T-cell (primary cell): ENCODE data around the gene ZNF562. TPM values are rescaled to one million over a fixed set of nuclear protein-coding genes. Genes with fewer than 3 reads are reported as not detected.
"Not testable (repeated sequence)": the region's sequence is repeated elsewhere in the genome, so short reads cannot be mapped to it uniquely, and the experiment has no call there.

ENCODE experiments used
- ATAC-seq, 4 experiments: fragments of 200-7000 bp in 3 of 4; fragments of 150-1000 bp in 1 of 4; cut with Tn5 transposase; replicated peaks in 1 of 4; 1 replicate in 3 of 4; 2 replicates in 1 of 4; pipeline ENCODE4 v1.10.0; 2021; ENCODE audit warnings: moderate library complexity in 3 of 4, mild to moderate bottlenecking in 2 of 4, moderate number of reproducible peaks in 1 of 4
- CTCF ChIA-PET, 2 donors: fragments of 300-600 bp; sonication (Branson Sonifier 250); formaldehyde crosslinking; loops; one replicate each; lab custom pipeline; 2022; ENCODE audit warnings: antibody characterized with exemption in 2 of 2; lab: Charles Lee
- POLR2A ChIA-PET, 2 donors: fragments of 300-600 bp; sonication (Branson Sonifier 250); formaldehyde crosslinking; loops; one replicate each; lab custom pipeline; 2022; ENCODE audit warnings: antibody characterized with exemption in 2 of 2; lab: Charles Lee
- DNase-seq, 35 experiments: peaks; one replicate each; pipeline versions ENCODE4 v3.0.0 to v3.0.0-alpha.2; 2013 to 2023
- H3K27ac ChIP-seq: one replicate; pipeline ENCODE4 v1.5.1; 2013; ENCODE audit warnings: low read length
- H3K27me3 ChIP-seq, 2 experiments: replicated peaks in 1 of 2; 1 replicate in 1 of 2; 2 replicates in 1 of 2; pipeline versions ENCODE4 v1.6.1 to v1.7.0; 2013; ENCODE audit warnings: low read length in 1 of 2, mixed read lengths in 1 of 2; ENCODE audit not compliant: control insufficient read depth in 2 of 2, insufficient read depth in 2 of 2; ENCODE audit errors: extremely low read depth in 1 of 2
- H3K36me3 ChIP-seq, 2 donors: 1 replicate in 1 of 2; 2 replicates in 1 of 2; pipeline versions ENCODE4 v1.6.1 to v1.7.0; 2013; ENCODE audit warnings: low read length in 1 of 2; ENCODE audit not compliant: control insufficient read depth in 2 of 2, insufficient read depth in 1 of 2; ENCODE audit errors: extremely low read depth in 1 of 2
- H3K4me1 ChIP-seq, 2 experiments: 1 replicate in 1 of 2; 2 replicates in 1 of 2; pipeline versions ENCODE4 v1.6.1 to v1.7.0; 2013; ENCODE audit warnings: low read length in 2 of 2, mixed read lengths in 1 of 2; ENCODE audit not compliant: insufficient read depth in 2 of 2, control insufficient read depth in 1 of 2; ENCODE audit errors: extremely low read depth in 1 of 2
- H3K4me3 ChIP-seq, 2 donors: 1 replicate in 1 of 2; 2 replicates in 1 of 2; pipeline versions ENCODE4 v1.5.1 to v1.7.0; 2013; ENCODE audit warnings: mild to moderate bottlenecking in 2 of 2, low read length in 1 of 2, moderate library complexity in 1 of 2; ENCODE audit not compliant: control insufficient read depth in 1 of 2; ENCODE audit errors: extremely low read depth in 1 of 2
- H3K9me3 ChIP-seq: 2 replicates; pipeline ENCODE4 v1.7.0; 2013
- H3K27ac Mint-ChIP-seq, 2 donors: one replicate each; pipeline ENCODE4 v1.8.0; 2020 to 2021; ENCODE audit warnings: mild to moderate bottlenecking in 2 of 2, mixed read lengths in 2 of 2
- H3K27me3 Mint-ChIP-seq, 2 donors: one replicate each; pipeline ENCODE4 v1.8.0; 2021 to 2022; ENCODE audit warnings: mixed read lengths in 2 of 2
- H3K36me3 Mint-ChIP-seq: one replicate; pipeline ENCODE4 v1.8.0; 2021; ENCODE audit warnings: mixed read lengths
- H3K4me1 Mint-ChIP-seq, 3 donors: one replicate each; pipeline ENCODE4 v1.8.0; 2020 to 2022; ENCODE audit warnings: mixed read lengths in 3 of 3, mild to moderate bottlenecking in 1 of 3
- H3K4me3 Mint-ChIP-seq, 3 donors: one replicate each; pipeline ENCODE4 v1.8.0; 2020 to 2022; ENCODE audit warnings: mild to moderate bottlenecking in 3 of 3, mixed read lengths in 3 of 3, moderate library complexity in 3 of 3
- H3K9me3 Mint-ChIP-seq, 3 donors: one replicate each; pipeline ENCODE4 v1.8.0; 2020 to 2022; ENCODE audit warnings: mixed read lengths in 3 of 3
- WGBS: methylation state at CpG from one replicate; pipeline ENCODE4 v1.1.5; 2013; ENCODE audit warnings: missing lambda C conversion rate; ENCODE audit not compliant: insufficient coverage; 5-methylcytosine and 5-hydroxymethylcytosine counted together
- total RNA-seq, 35 experiments: library from RNA in 6 of 35; stranded (reverse) in 6 of 35; fragments of 120-200 nt in 1 of 35; gene quantifications; one replicate each; pipeline versions ENCODE4 v1.2.1 to v1.2.4 and lab custom pipeline; 2013 to 2026

ZNF562 gene
- total RNA-seq, 5 donors from 2014 or later (not counting 1 experiment from before 2014, with no cell fraction given) = 13.8 to 23.1 (median 21.7) TPM

DNA sequence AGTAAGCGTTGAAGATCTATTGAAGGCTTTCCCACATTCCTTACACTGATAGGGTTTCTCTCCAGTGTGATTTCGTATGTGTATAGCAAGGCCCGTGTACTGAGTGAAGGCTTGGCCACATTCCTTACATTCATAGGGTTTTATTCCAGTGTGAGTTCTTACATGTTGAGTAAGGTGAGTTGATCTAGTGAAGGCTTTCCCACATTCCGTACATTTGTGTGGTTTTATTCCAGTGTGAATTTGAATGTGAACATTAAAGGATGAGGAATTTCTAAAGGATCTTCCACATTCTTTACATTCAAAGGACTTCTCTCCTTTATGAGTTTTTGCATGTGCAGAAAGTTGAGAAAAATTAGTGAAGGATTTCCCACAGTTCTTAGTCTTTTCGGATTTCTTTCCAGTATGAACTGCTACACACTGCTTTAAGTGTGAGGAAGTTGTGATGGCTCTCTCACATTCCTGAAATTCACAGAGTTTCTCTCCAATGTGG is 21.8 kb downstream of the ZNF562 start:
- H3K27me3 ChIP-seq, ATAC-seq, H3K4me1 Mint-ChIP-seq, H3K4me1 ChIP-seq, H3K27ac Mint-ChIP-seq, H3K27ac ChIP-seq, H3K9me3 ChIP-seq, H3K4me3 ChIP-seq, DNase-seq, H3K4me3 Mint-ChIP-seq, H3K27me3 Mint-ChIP-seq, POLR2A ChIA-PET, CTCF ChIA-PET: not testable (repeated sequence)
- Mint-ChIP-seq H3K9me3 (peaks cover 8 to 24% (median 23%) of the 10 kb centered on the region in 3 donors), H3K36me3 (peaks cover 83% of the 10 kb centered on the region)
- no CpG with 5 or more reads among the region's 5 CpGs for WGBS
- peaks cover 8 to 54% of the 10 kb centered on the region in 2 donors for H3K36me3 ChIP-seq

DNA sequence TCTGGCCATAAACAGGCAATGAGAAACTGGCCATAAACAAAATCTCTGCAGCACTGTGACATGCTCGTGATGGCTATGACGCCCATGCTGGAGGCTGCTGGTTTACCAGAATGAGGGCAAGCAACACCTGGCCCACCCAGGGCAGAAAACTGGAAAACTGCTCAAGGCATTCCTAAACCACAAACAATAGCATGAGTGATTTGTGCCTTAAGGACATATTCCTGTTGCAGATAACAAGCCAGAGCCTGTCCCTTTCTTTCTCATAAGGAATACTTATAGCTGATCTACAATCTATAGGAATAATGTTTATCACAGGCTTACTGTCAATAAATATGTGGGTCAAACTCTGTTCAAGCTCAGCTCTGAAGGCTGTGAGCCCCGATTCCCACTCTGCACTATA is 23.4 kb downstream of the ZNF562 start:
- H3K4me1 Mint-ChIP-seq, POLR2A ChIA-PET: not testable (repeated sequence)

GRCh38 chr19:9650345-9650744 is 24.6 kb downstream of the ZNF562 start:
- Histone ChIP-seq H3K27me3 (no peaks in the 10 kb centered on the region), H3K36me3 (peaks cover 14 to 44% of the 10 kb centered on the region in 2 donors), H3K9me3 (peaks cover 4% of the 10 kb centered on the region), H3K4me1 (no peaks in the 10 kb centered on the region), H3K27ac (no peak overlapping the region), H3K4me3 (no peak overlapping the region)
- ATAC-seq = no peak
- H3K4me1 Mint-ChIP-seq = peaks cover 0 to 2% (median 2%) of the 10 kb centered on the region in 3 donors
- H3K36me3 Mint-ChIP-seq = peaks cover 65% of the 10 kb centered on the region
- no peak overlapping the region for H3K27ac Mint-ChIP-seq
- DNase-seq = no peak
- WGBS = 86% methylated on average over 1 of the region's 5 CpGs
- no peaks in the 10 kb centered on the region for H3K27me3 Mint-ChIP-seq
- peaks cover 8 to 24% (median 21%) of the 10 kb centered on the region in 3 donors for H3K9me3 Mint-ChIP-seq
- POLR2A ChIA-PET = no interaction called here
- H3K4me3 Mint-ChIP-seq = no peak overlapping the region
- CTCF ChIA-PET = no interaction called here

More for the DNA sequence above, 23.4 kb downstream of the ZNF562 start:
- H3K36me3 ChIP-seq = peaks cover 15 to 54% of the 10 kb centered on the region in 2 donors
- H3K27ac Mint-ChIP-seq, H3K9me3 ChIP-seq, ATAC-seq, DNase-seq, H3K4me1 ChIP-seq, H3K27me3 ChIP-seq, H3K4me3 ChIP-seq, H3K27me3 Mint-ChIP-seq, H3K4me3 Mint-ChIP-seq, H3K27ac ChIP-seq: not testable (repeated sequence)
- 100% methylated on average over 2 of the region's 3 CpGs for WGBS
- Mint-ChIP-seq H3K9me3 (peaks cover 8 to 24% (median 21%) of the 10 kb centered on the region in 3 donors), H3K36me3 (peaks cover 72% of the 10 kb centered on the region)
- CTCF ChIA-PET = interaction anchor here in 1 of 2 donors (0.7 kb wide), 1 partner anchor 16 kb away, joined by 5 read pairs; no protein-coding TSS in a partner anchor

- no peak overlapping the region for H3K27ac Mint-ChIP-seq
- DNase-seq = peak in 1 of 35 experiments; percentile 16
- POLR2A ChIA-PET = no interaction called here
Measured at GRCh38 chr19:9645472-9645871, 29.4 kb downstream of the ZNF562 start.

GRCh38 chr19:9644472-9644871 is 30.4 kb downstream of the ZNF562 start:
- DNase-seq (no peak), ATAC-seq (no peak)
- no peaks in the 10 kb centered on the region for H3K27me3 ChIP-seq
- H3K4me1 ChIP-seq = no peaks in the 10 kb centered on the region
- no peak overlapping the region for H3K4me3 ChIP-seq
- WGBS = 73% methylated on average over 3 of the region's 4 CpGs
- peaks cover 0 to 11% (median 5%) of the 10 kb centered on the region in 3 donors for H3K9me3 Mint-ChIP-seq
- peaks cover 6 to 7% of the 10 kb centered on the region in 2 donors for H3K36me3 ChIP-seq
- H3K4me1 Mint-ChIP-seq = peaks cover 2 to 6% (median 2%) of the 10 kb centered on the region in 3 donors
- H3K27me3 Mint-ChIP-seq = no peaks in the 10 kb centered on the region
- peaks cover 38% of the 10 kb centered on the region for H3K36me3 Mint-ChIP-seq
- no peak overlapping the region for H3K4me3 Mint-ChIP-seq
- POLR2A ChIA-PET = no interaction called here
- CTCF ChIA-PET = interaction anchor here in 1 of 2 donors (0.7 kb wide), 1 partner anchor 727 kb away, joined by 3 read pairs; no protein-coding TSS in a partner anchor
- no peaks in the 10 kb centered on the region for H3K9me3 ChIP-seq
- no peak overlapping the region for H3K27ac ChIP-seq
- H3K27ac Mint-ChIP-seq = no peak overlapping the region

More at GRCh38 chr19:9645472-9645871, 29.4 kb downstream of the ZNF562 start:
- H3K4me3 ChIP-seq = no peak overlapping the region
- H3K4me1 ChIP-seq = no peaks in the 10 kb centered on the region
- H3K27ac ChIP-seq = no peak overlapping the region
- H3K9me3 ChIP-seq = no peaks in the 10 kb centered on the region
- H3K4me1 Mint-ChIP-seq = peaks cover 2 to 6% (median 2%) of the 10 kb centered on the region in 3 donors
- no peaks in the 10 kb centered on the region for H3K27me3 Mint-ChIP-seq
- CTCF ChIA-PET = interaction anchor here in 1 of 2 donors (0.6 kb wide), 1 partner anchor 155 kb away, joined by 4 read pairs; no protein-coding TSS in a partner anchor
- no CpG with 5 or more reads among the region's 1 CpG for WGBS
- H3K9me3 Mint-ChIP-seq = peaks cover 0 to 11% (median 5%) of the 10 kb centered on the region in 3 donors
- peaks cover 43% of the 10 kb centered on the region for H3K36me3 Mint-ChIP-seq
- no peak overlapping the region for H3K4me3 Mint-ChIP-seq
- H3K27me3 ChIP-seq = no peaks in the 10 kb centered on the region
- peaks cover 6 to 7% of the 10 kb centered on the region in 2 donors for H3K36me3 ChIP-seq
- ATAC-seq = no peak

DNA sequence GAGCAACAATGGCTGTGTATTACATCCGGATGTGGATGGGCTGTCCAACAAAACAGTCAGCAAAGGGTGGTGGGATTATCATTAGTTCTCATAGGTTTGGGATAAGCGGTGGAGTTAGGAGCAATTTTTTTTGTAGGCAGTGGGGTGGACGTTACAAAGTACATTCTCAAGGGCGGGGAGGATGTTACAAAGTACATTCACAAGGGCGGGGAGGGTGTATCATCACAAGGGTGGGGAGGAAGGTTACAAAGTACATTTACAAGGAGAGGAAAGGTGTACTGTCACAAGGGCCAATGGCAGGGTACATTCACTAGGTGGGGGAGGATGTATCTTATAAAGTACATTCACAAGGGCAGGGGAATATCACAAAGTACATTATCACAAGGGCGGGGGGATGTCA is 33.1 kb downstream of the ZNF562 start:
- ChIA-PET POLR2A (no interaction called here), CTCF (no interaction called here)
- Mint-ChIP-seq H3K9me3 (peaks cover 0 to 11% (median 5%) of the 10 kb centered on the region in 3 donors), H3K27me3 (no peaks in the 10 kb centered on the region), H3K4me1 (peaks cover 0 to 6% (median 0%) of the 10 kb centered on the region in 3 donors), H3K36me3 (peaks cover 29% of the 10 kb centered on the region), H3K4me3 (no peak overlapping the region), H3K27ac (no peak overlapping the region)
- Histone ChIP-seq H3K36me3 (peaks cover 0 to under 1% of the 10 kb centered on the region in 2 donors), H3K27me3 (no peaks in the 10 kb centered on the region), H3K4me1 (no peaks in the 10 kb centered on the region), H3K27ac (no peak overlapping the region), H3K4me3 (no peak overlapping the region), H3K9me3 (no peaks in the 10 kb centered on the region)
- 95% methylated on average over 3 of the region's 6 CpGs for WGBS
- no peak for ATAC-seq
- DNase-seq = no peak
